ENCODE measurements around the gene MAD1L1. TPM values are rescaled to one million over a fixed set of nuclear protein-coding genes. Genes with fewer than 3 reads are reported as not detected.

The MAD1L1 gene
- total and polyA plus RNA-seq, 2 of the 8 experiments (the other 6 are each of a cell fraction or from before 2014, with no cell fraction given): 40.4 to 44.6 TPM

DNA sequence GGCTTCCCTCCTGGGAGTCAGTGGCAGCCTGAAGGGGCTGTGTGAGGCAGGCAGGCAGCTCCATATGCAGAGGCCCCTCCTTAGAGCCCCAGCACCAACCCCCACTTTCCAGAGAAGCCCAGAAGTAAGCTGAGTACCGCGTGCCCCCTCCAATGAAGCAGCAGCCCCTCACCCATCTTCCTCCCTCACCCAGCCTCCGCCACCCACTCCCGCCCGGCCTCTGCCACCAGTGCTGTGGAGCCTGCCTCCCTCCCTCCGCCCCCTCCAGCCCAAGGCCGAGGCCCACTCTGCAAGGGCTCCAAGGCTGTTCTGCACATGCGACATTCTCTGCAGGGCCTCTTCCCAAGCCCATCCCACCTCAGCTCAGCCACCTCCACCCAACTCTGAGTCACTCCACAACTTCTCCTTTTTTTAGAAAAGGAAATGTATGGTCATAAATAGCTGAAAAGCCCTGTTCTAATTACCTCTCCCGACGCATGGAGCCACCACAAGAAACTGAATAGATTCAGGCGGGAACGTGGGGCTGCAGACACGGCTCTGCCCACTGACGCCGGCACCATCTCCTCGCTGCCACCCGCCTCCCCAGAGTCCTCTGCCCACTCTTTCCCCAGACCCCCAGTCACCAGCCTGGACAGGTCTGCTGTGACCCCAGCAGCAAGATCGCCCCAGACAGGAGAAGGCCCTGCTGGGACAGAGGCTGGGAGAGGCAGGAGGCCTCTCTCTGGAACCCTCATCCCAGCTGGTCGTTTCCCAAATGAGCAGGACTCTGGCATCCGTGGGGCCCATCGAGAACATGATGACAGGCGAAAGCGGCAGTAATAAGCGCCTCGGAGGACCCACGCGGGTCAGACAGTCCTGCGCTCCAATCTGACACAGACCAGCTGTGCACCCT, 213.9 kb downstream of the MAD1L1 start:
- Histone ChIP-seq H3K79me1 (ENCODE audit: low read depth, low read length) (peaks cover 2% of the 10 kb centered on the region), H3K9ac (replicated peaks in 1 of 4; ENCODE audit: extremely low read depth in 1 of 4, low read depth in 3 of 4, low read length in 3 of 4) (no peak overlapping the region), H3K4me1 (replicated peaks in 1 of 4; ENCODE audit: control insufficient read depth in 3 of 4, insufficient read depth in 4 of 4, low read length in 3 of 4) (no peaks in the 10 kb centered on the region; a peak in 1 of 7 replicates), H3K36me3 (ENCODE audit: control insufficient read depth in 2 of 4, insufficient read depth in 4 of 4, low read length in 3 of 4) (no peaks in the 10 kb centered on the region), H3K18ac (ENCODE audit: extremely low read depth, low read length) (no peak overlapping the region; the same call in 1 of the 2 replicates), H3K27me3 (replicated peaks in 1 of 4; ENCODE audit: control insufficient read depth in 3 of 4, extremely low read depth in 1 of 4, insufficient read depth in 3 of 4, low read length in 3 of 4) (no peaks in the 10 kb centered on the region), H3K4me3 (ENCODE audit: extremely low read depth in 1 of 4, insufficient read depth in 2 of 4, low read depth in 3 of 4, low read length in 4 of 4) (no peak overlapping the region), H2BK20ac (ENCODE audit: low read length) (no peak overlapping the region), H3K4ac (replicated peaks; ENCODE audit: insufficient read length, low read depth, low read length) (peak overlapping the region; percentile 33), H4K5ac (ENCODE audit: insufficient read length, low read depth, low read length) (no peak overlapping the region), H3K23ac (ENCODE audit: insufficient read length) (no peak overlapping the region), H3K14ac (ENCODE audit: insufficient read length) (no peak overlapping the region), H2BK120ac (replicated peaks; ENCODE audit: low read depth, low read length) (no peak overlapping the region), H2BK5ac (ENCODE audit: low read depth, low read length) (peak overlapping the region; percentile 66; the same call in 1 of the 2 replicates), H3K27ac (ENCODE audit: low read depth, low read length) (0 out of 2 replicates have a peak overlapping the region, but pooled peaks have one; percentile 52), H3K9me3 (ENCODE audit: insufficient read depth in 2 of 2, low read depth in 1 of 2, low read length in 1 of 2) (no peaks in the 10 kb centered on the region), H2BK15ac (ENCODE audit: low read length) (no peak overlapping the region), H2AK5ac (ENCODE audit: low read depth, low read length) (no peak overlapping the region), H2AFZ (ENCODE audit: low read length) (no peak overlapping the region), H3K23me2 (ENCODE audit: low read depth, low read length) (no peaks in the 10 kb centered on the region), H4K8ac (ENCODE audit: extremely low read depth, insufficient read depth, low read length) (peak overlapping the region; percentile 21; the same call in 1 of the 2 replicates), H3K4me2 (ENCODE audit: insufficient read depth in 1 of 2, low read depth in 2 of 2, low read length in 2 of 2) (no peak overlapping the region), H4K20me1 (replicated peaks in 1 of 2; ENCODE audit: control insufficient read depth in 1 of 2, insufficient read depth in 2 of 2, low read length in 2 of 2) (peaks cover 0 to 5% of the 10 kb centered on the region in 2 experiments), H3K79me2 (ENCODE audit: control insufficient read depth in 1 of 2, insufficient read depth in 2 of 2, low read length in 2 of 2) (peaks cover 0 to 3% of the 10 kb centered on the region in 2 experiments; a peak in 1 of 4 replicates), H2BK12ac (ENCODE audit: low read depth, low read length) (no peak overlapping the region), H4K91ac (replicated peaks; ENCODE audit: insufficient read length, low read length) (no peak overlapping the region), H3K56ac (replicated peaks; ENCODE audit: insufficient read length, low read depth, low read length) (no peak overlapping the region)
- ChIA-PET CTCF (ENCODE audit: partially characterized antibody) (interaction anchor here (0.9 to 1.3 kb wide), 2 partner anchors 12 kb away, joined by 4 read pairs; no protein-coding TSS in a partner anchor), POLR2A (ENCODE audit: partially characterized antibody) (interaction anchor here (0.5 kb wide), 1 partner anchor 209 kb away, joined by 3 read pairs; no protein-coding TSS in a partner anchor)
- 90% methylated on average over 18 of the region's 28 CpGs; no CpG with 5 or more reads in 1 of the 2 experiments for WGBS, 2 experiments (ENCODE audit: extremely low coverage in 1 of 2, insufficient coverage in 1 of 2, insufficient read length in 1 of 2, insufficient replicate concordance in 2 of 2, low coverage in 1 of 2, low lambda C conversion rate in 2 of 2, missing lambda C conversion rate in 1 of 2)
- DNase-seq (ENCODE audit: low read depth in 1 of 2, low spot score in 2 of 2): no peak
- TF ChIP-seq, protein P1, sequence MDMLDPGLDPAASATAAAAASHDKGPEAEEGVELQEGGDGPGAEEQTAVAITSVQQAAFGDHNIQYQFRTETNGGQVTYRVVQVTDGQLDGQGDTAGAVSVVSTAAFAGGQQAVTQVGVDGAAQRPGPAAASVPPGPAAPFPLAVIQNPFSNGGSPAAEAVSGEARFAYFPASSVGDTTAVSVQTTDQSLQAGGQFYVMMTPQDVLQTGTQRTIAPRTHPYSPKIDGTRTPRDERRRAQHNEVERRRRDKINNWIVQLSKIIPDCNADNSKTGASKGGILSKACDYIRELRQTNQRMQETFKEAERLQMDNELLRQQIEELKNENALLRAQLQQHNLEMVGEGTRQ (IDR thresholded peaks at IDR 0.05; ENCODE audit: low read length): no peak
- TF ChIP-seq RNF2 (IDR thresholded peaks at IDR 0.05; ENCODE audit: borderline replicate concordance, low read depth, low read length, missing control alignments, poor library complexity, severe bottlenecking) (no peak), RFX5 (IDR thresholded peaks at IDR 0.05; ENCODE audit: borderline replicate concordance, low read depth, low read length) (no peak), FOSL1 (IDR thresholded peaks at IDR 0.05; ENCODE audit: insufficient read depth, low read depth, low read length) (no peak), EZH2 (IDR thresholded peaks at IDR 0.05; ENCODE audit: low read depth, low read length, severe bottlenecking) (no peak)
- FAIRE-seq: no peak
